HFFc6 (cell line): ENCODE measurements around the gene MED8. TPM values are rescaled to one million over a fixed set of nuclear protein-coding genes. Genes with fewer than 3 reads are reported as not detected.

Experiments used
- DNase-seq: peaks from one replicate; pipeline ENCODE4 v3.0.0-alpha.2; 2018
- H3K27ac Mint-ChIP-seq: 2 replicates; pipeline ENCODE4 v1.8.0; 2020; ENCODE audit warnings: mild to moderate bottlenecking, mixed read lengths
- H3K27me3 Mint-ChIP-seq: 2 replicates; pipeline ENCODE4 v1.8.0; 2021; ENCODE audit warnings: mild to moderate bottlenecking, moderate library complexity, mixed read lengths; ENCODE audit not compliant: insufficient read depth
- H3K36me3 Mint-ChIP-seq: 2 replicates; pipeline ENCODE4 v1.8.0; 2021; ENCODE audit warnings: low read depth, mixed read lengths
- H3K4me1 Mint-ChIP-seq: 2 replicates; pipeline ENCODE4 v1.8.0; 2020; ENCODE audit warnings: low read depth, mixed read lengths
- H3K4me3 Mint-ChIP-seq: 2 replicates; pipeline ENCODE4 v1.8.0; 2020; ENCODE audit warnings: mild to moderate bottlenecking, moderate library complexity, mixed read lengths
- H3K9me3 Mint-ChIP-seq: 2 replicates; pipeline ENCODE4 v1.8.0; 2020; ENCODE audit warnings: mild to moderate bottlenecking, mixed read lengths
- total RNA-seq, 6 experiments: library from RNA; stranded (reverse); fragmentation: NEBNext Ultra II Directional; extraction: Animal tissue kit (Norgen Biotek cat#: 25700); gene quantifications; 2 replicates in 1 of 6; 3 replicates in 5 of 6; pipeline ENCODE4 v1.2.3, GENCODE V29; 2021
- TF ChIP-seq, protein P1 (sequence below): fragments of 200-600 bp; sonication (generic); IDR thresholded peaks from 2 replicates; pipeline ENCODE4 v1.5.0; 2021; ENCODE audit warnings: antibody characterized with exemption, mild to moderate bottlenecking

The MED8 gene
- total RNA-seq, 6 experiments from 2014 or later: 56.0 to 64.0 (median 60.8) TPM

GRCh38 chr1:43437031-43437973 is 47.7 kb upstream of the MED8 start:
- DNase-seq: no peak
- Mint-ChIP-seq H3K4me3 (no peak overlapping the region), H3K36me3 (peaks cover 16% of the 10 kb centered on the region), H3K4me1 (peaks cover 16% of the 10 kb centered on the region), H3K27ac (no peak overlapping the region), H3K9me3 (no peaks in the 10 kb centered on the region), H3K27me3 (no peaks in the 10 kb centered on the region; the same call in 1 of the 2 replicates)
- TF ChIP-seq, protein P1, sequence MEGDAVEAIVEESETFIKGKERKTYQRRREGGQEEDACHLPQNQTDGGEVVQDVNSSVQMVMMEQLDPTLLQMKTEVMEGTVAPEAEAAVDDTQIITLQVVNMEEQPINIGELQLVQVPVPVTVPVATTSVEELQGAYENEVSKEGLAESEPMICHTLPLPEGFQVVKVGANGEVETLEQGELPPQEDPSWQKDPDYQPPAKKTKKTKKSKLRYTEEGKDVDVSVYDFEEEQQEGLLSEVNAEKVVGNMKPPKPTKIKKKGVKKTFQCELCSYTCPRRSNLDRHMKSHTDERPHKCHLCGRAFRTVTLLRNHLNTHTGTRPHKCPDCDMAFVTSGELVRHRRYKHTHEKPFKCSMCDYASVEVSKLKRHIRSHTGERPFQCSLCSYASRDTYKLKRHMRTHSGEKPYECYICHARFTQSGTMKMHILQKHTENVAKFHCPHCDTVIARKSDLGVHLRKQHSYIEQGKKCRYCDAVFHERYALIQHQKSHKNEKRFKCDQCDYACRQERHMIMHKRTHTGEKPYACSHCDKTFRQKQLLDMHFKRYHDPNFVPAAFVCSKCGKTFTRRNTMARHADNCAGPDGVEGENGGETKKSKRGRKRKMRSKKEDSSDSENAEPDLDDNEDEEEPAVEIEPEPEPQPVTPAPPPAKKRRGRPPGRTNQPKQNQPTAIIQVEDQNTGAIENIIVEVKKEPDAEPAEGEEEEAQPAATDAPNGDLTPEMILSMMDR: no peak

- no peak for DNase-seq
Measured at GRCh38 chr1:43436371-43436770, 46.8 kb upstream of the MED8 start.

GRCh38 chr1:43435146-43436145 is 45.8 kb upstream of the MED8 start:
- Mint-ChIP-seq H3K4me1 (peaks cover 16% of the 10 kb centered on the region), H3K36me3 (peaks cover 29% of the 10 kb centered on the region), H3K27ac (peak overlapping the region; percentile 29), H3K9me3 (no peaks in the 10 kb centered on the region), H3K27me3 (no peaks in the 10 kb centered on the region; the same call in 1 of the 2 replicates), H3K4me3 (no peak overlapping the region)
- DNase-seq: peak; percentile 55
- TF ChIP-seq, protein P1: no peak

More at GRCh38 chr1:43436371-43436770, 46.8 kb upstream of the MED8 start:
- TF ChIP-seq, protein P1: no peak
- Mint-ChIP-seq H3K27ac (peak overlapping the region; percentile 22), H3K4me1 (peaks cover 16% of the 10 kb centered on the region), H3K9me3 (no peaks in the 10 kb centered on the region), H3K4me3 (no peak overlapping the region), H3K36me3 (peaks cover 23% of the 10 kb centered on the region), H3K27me3 (no peaks in the 10 kb centered on the region; the same call in 1 of the 2 replicates)

DNA sequence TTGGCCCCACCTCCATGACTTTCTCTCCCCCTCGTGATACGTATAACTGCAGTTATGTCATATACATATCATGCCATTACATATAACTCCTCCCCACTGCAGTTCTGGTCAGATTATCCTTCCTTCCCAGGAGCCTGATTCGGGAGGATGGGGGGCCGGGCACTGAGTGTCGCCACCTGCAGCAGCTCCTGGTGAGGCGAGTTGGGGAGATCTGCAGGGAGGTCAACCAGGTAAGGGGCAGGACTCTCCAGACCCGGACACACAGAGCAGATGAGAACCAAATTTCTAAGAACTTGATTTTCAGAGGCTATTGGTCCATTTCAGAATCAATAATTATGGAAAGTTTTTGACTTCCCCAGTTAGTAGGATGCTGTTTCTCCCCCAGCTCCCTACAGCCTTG is 44.7 kb upstream of the MED8 start:
- Mint-ChIP-seq H3K4me3 (no peak overlapping the region), H3K4me1 (peaks cover 16% of the 10 kb centered on the region), H3K27me3 (no peaks in the 10 kb centered on the region; the same call in 1 of the 2 replicates)

DNA sequence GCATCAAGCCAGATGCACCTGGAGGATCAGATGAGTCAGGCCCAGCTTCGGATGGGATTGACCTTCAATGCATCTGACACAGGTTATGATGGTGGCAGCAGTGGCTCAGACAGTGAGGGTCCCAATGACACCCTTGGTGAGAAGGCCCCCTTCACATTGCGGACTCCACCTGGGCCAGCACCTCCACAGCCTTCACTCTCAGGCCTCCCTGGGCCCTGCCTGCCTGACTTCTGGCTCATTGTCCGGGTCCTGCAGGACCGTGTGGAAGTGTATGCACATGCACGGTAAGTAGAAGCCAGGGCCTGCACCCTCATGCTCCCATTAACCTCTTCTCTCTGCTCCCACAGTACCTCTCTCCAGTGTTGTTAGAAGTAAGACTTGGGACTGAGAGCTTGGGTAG is 43.3 kb upstream of the MED8 start:
- DNase-seq: no peak
- H3K4me3 Mint-ChIP-seq: no peak overlapping the region
- H3K4me1 Mint-ChIP-seq: peaks cover 16% of the 10 kb centered on the region
- TF ChIP-seq, protein P1: no peak
- H3K27me3 Mint-ChIP-seq: no peaks in the 10 kb centered on the region; the same call in 1 of the 2 replicates
- H3K27ac Mint-ChIP-seq: no peak overlapping the region
- H3K36me3 Mint-ChIP-seq: peaks cover 25% of the 10 kb centered on the region
- no peaks in the 10 kb centered on the region for H3K9me3 Mint-ChIP-seq

More for the DNA sequence above, 44.7 kb upstream of the MED8 start:
- H3K36me3 Mint-ChIP-seq: peaks cover 29% of the 10 kb centered on the region
- no peaks in the 10 kb centered on the region for H3K9me3 Mint-ChIP-seq
- no peak overlapping the region for H3K27ac Mint-ChIP-seq
- DNase-seq: no peak
- TF ChIP-seq, protein P1: no peak
